Naive thymus-derived CD4-positive, alpha-beta T cell (primary cell): ENCODE data around the gene SHISAL2B. TPM values are rescaled to one million over a fixed set of nuclear protein-coding genes. Genes with fewer than 3 reads are reported as not detected.

Source experiments
- ATAC-seq: fragments of 150-1000 bp; cut with Tn5 transposase; 2 replicates; pipeline ENCODE4 v1.10.0; 2021; ENCODE audit warnings: mild to moderate bottlenecking, moderate library complexity
- CTCF ChIA-PET: fragments of 350-600 bp; sonication (Branson Sonifier 250); formaldehyde crosslinking; loops from one replicate; lab custom pipeline; 2021; ENCODE audit warnings: antibody characterized with exemption; lab: Charles Lee
- POLR2A ChIA-PET: fragments of 350-600 bp; sonication (Branson Sonifier 250); formaldehyde crosslinking; loops from one replicate; lab custom pipeline; 2021; ENCODE audit warnings: antibody characterized with exemption, inconsistent platforms; lab: Charles Lee
- DNase-seq, 9 donors: peaks; one replicate each; pipeline versions ENCODE4 v3.0.0 to v3.0.0-alpha.2; 2020 to 2022; ENCODE audit warnings: mixed read lengths in 1 of 9
- H3K27ac ChIP-seq: one replicate; pipeline ENCODE4 v1.7.0; 2013; ENCODE audit warnings: mild to moderate bottlenecking, low read depth, low read length, moderate library complexity
- H3K27me3 ChIP-seq, 2 donors: one replicate each; pipeline ENCODE4 v1.7.0; 2013; ENCODE audit warnings: low read length in 2 of 2, mild to moderate bottlenecking in 2 of 2, moderate library complexity in 2 of 2; ENCODE audit not compliant: control insufficient read depth in 2 of 2, insufficient read depth in 2 of 2
- H3K36me3 ChIP-seq, 3 experiments: 1 replicate in 2 of 3; 2 replicates in 1 of 3; pipeline ENCODE4 v1.7.0; 2013; ENCODE audit warnings: low read length in 3 of 3, mild to moderate bottlenecking in 3 of 3, moderate library complexity in 1 of 3; ENCODE audit not compliant: insufficient read depth in 3 of 3, control insufficient read depth in 2 of 3
- H3K4me1 ChIP-seq, 2 donors: one replicate each; pipeline ENCODE4 v1.7.0; 2013; ENCODE audit warnings: low read length in 2 of 2, mild to moderate bottlenecking in 2 of 2, moderate library complexity in 1 of 2; ENCODE audit not compliant: control insufficient read depth in 2 of 2, insufficient read depth in 2 of 2
- H3K4me3 ChIP-seq: 2 replicates; pipeline ENCODE4 v1.7.0; 2013; ENCODE audit warnings: mild to moderate bottlenecking, low read length
- H3K9me3 ChIP-seq, 3 experiments: 1 replicate in 2 of 3; 2 replicates in 1 of 3; pipeline ENCODE4 v1.7.0; 2013; ENCODE audit warnings: low read length in 3 of 3; ENCODE audit not compliant: control insufficient read depth in 2 of 3
- H3K27ac Mint-ChIP-seq, 9 donors: one replicate each; pipeline ENCODE4 v1.8.0; 2020 to 2022; ENCODE audit warnings: mixed read lengths in 9 of 9, mild to moderate bottlenecking in 8 of 9, moderate library complexity in 5 of 9, inconsistent platforms in 2 of 9
- H3K27me3 Mint-ChIP-seq, 5 donors: one replicate each; pipeline ENCODE4 v1.8.0; 2021 to 2022; ENCODE audit warnings: mixed read lengths in 5 of 5, mild to moderate bottlenecking in 1 of 5
- H3K36me3 Mint-ChIP-seq, 5 donors: one replicate each; pipeline ENCODE4 v1.8.0; 2020 to 2022; ENCODE audit warnings: mixed read lengths in 5 of 5, mild to moderate bottlenecking in 3 of 5, inconsistent platforms in 1 of 5
- H3K4me1 Mint-ChIP-seq, 7 donors: one replicate each; pipeline ENCODE4 v1.8.0; 2020 to 2022; ENCODE audit warnings: mixed read lengths in 7 of 7, mild to moderate bottlenecking in 3 of 7, inconsistent platforms in 1 of 7
- H3K4me3 Mint-ChIP-seq, 10 donors: one replicate each; pipeline ENCODE4 v1.8.0; 2020 to 2022; ENCODE audit warnings: mild to moderate bottlenecking in 10 of 10, mixed read lengths in 10 of 10, moderate library complexity in 6 of 10, inconsistent platforms in 2 of 10
- H3K9me3 Mint-ChIP-seq, 11 donors: one replicate each; pipeline ENCODE4 v1.8.0; 2020 to 2022; ENCODE audit warnings: mixed read lengths in 11 of 11, mild to moderate bottlenecking in 4 of 11, inconsistent platforms in 1 of 11, moderate library complexity in 1 of 11
- intact Hi-C, 2 donors: fragments of 100-400 bp; cut with micrococcal nuclease; formaldehyde crosslinking; loops; one replicate each; pipeline ENCODE4 v1.15.1; 2023
- polyA plus RNA-seq, 2 donors: library from polyadenylated mRNA; unstranded; fragments of 300-500 nt; fragmentation: Illumina TruSeq; gene quantifications; one replicate each; pipeline ENCODE4 v1.2.3, GENCODE V29; 2021
- total RNA-seq, 6 experiments: library from RNA in 5 of 6; stranded (reverse) in 5 of 6; gene quantifications; 1 replicate in 5 of 6; 2 replicates in 1 of 6; pipeline ENCODE4 v1.2.3 and lab custom pipeline; 2021 to 2026

The SHISAL2B gene
- total and polyA plus RNA-seq, 7 experiments from 2014 or later: not detected

DNA sequence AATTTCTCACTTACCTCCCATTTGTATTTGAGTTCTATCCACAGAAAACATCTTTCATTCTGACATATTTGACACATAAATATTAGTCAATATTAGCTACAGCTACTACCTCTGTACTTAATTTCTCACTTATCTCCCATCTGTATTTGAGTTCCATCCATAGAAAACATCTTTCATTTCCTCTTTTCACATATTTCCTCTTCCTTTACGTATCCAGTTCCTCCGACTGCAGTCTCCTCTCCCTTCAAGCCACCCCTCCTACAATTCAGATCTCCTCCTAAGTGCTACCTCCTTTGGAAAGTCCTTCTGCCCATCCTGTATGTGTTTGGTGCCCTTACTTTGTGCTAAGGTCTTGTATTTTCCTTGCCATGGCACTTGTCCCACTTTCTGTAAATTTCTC lies 76.6 kb downstream of the SHISAL2B start:
- no peaks in the 10 kb centered on the region for H3K27me3 Mint-ChIP-seq
- ATAC-seq: no peak
- H3K9me3 ChIP-seq: no peaks in the 10 kb centered on the region
- H3K36me3 ChIP-seq: peaks cover 0 to 11% (median 0%) of the 10 kb centered on the region in 3 experiments
- no peak overlapping the region for H3K27ac ChIP-seq
- DNase-seq: no peak
- POLR2A ChIA-PET: no interaction called here
- peak overlapping the region in 5 of 9 donors; percentile 36 to 100 (median 83) for H3K27ac Mint-ChIP-seq
- H3K9me3 Mint-ChIP-seq: no peaks in the 10 kb centered on the region
- H3K27me3 ChIP-seq: no peaks in the 10 kb centered on the region
- H3K4me3 ChIP-seq: peak overlapping the region; percentile 90
- peaks cover 21 to 37% of the 10 kb centered on the region in 2 donors for H3K4me1 ChIP-seq
- CTCF ChIA-PET: no interaction called here
- peak overlapping the region; percentile 94 to 100 (median 99) for H3K4me3 Mint-ChIP-seq
- peaks cover 28 to 71% (median 68%) of the 10 kb centered on the region in 7 donors for H3K4me1 Mint-ChIP-seq
- peaks cover 4 to 11% (median 5%) of the 10 kb centered on the region in 5 donors for H3K36me3 Mint-ChIP-seq
- intact Hi-C loops: loop anchor here in 1 of 2 donors (5.0 kb wide), 4 partner anchors 130 to 1375 kb away; partner anchors contain the start of genes ERBIN, NLN, SGTB and SREK1

Other genes starting within 250 kb of the SHISAL2B start
- not detected for gene RGS7BP, start 184.5 kb upstream of the SHISAL2B start, total RNA-seq
- gene RGS7BP, start 184.5 kb upstream of the SHISAL2B start, polyA plus RNA-seq: not detected
- 10 to 100 TPM; 11.7 to 29.9 (median 21.7) TPM for gene SREK1IP1, start 78.2 kb downstream of the SHISAL2B start, total RNA-seq
- gene SREK1IP1, start 78.2 kb downstream of the SHISAL2B start, polyA plus RNA-seq: 10 to 100 TPM; 21.1 to 23.6 TPM
- 10 to 100 TPM; 17.8 to 27.4 (median 21.0) TPM for gene CWC27, start 78.4 kb downstream of the SHISAL2B start, total RNA-seq
- 10 to 100 TPM; 28.4 to 41.8 TPM for gene CWC27, start 78.4 kb downstream of the SHISAL2B start, polyA plus RNA-seq